HepG2 (cell line): ENCODE data around the gene MEAK7. TPM values are rescaled to one million over a fixed set of nuclear protein-coding genes. Genes with fewer than 3 reads are reported as not detected.

Experiments used
- ATM ChIP-seq: fragments of 450-650 bp; IDR thresholded peaks from 2 replicates; pipeline ENCODE4 v1.7.1; 2017; ENCODE audit warnings: mild to moderate bottlenecking, borderline replicate concordance
- BHLHE40 ChIP-seq: IDR thresholded peaks from 2 replicates; pipeline ENCODE4 v1.6.1; 2011; ENCODE audit warnings: low read length, improper control_type of control experiment
- CBFB ChIP-seq: sonication (generic); formaldehyde crosslinking; IDR thresholded peaks from 2 replicates; pipeline ENCODE4 v1.4.0; 2020; ENCODE audit warnings: missing genetic modification reagents
- CEBPB ChIP-seq: IDR thresholded peaks from 2 replicates; pipeline ENCODE4 v1.6.1; 2011; ENCODE audit warnings: low read depth, low read length, improper control_type of control experiment, borderline replicate concordance
- CHD2 ChIP-seq: IDR thresholded peaks from 2 replicates; pipeline ENCODE4 v1.6.1; 2011; ENCODE audit warnings: low read depth, low read length, improper control_type of control experiment
- IRX3 ChIP-seq: sonication (generic); formaldehyde crosslinking; IDR thresholded peaks from 2 replicates; pipeline ENCODE4 v1.8.1; 2023; ENCODE audit warnings: mild to moderate bottlenecking, low read depth, missing genetic modification reagents, borderline replicate concordance
- ISL2 ChIP-seq: sonication (generic); formaldehyde crosslinking; IDR thresholded peaks from 2 replicates; pipeline ENCODE4 v1.5.0; 2020; ENCODE audit warnings: missing genetic modification reagents
- KLF9 ChIP-seq: IDR thresholded peaks from 2 replicates; pipeline ENCODE4 v1.6.1; 2016; ENCODE audit warnings: low read depth
- MEIS2 ChIP-seq: sonication (generic); formaldehyde crosslinking; IDR thresholded peaks from 2 replicates; pipeline ENCODE4 v1.9.0; 2021; ENCODE audit warnings: mild to moderate bottlenecking, missing genetic modification reagents
- NPAS2 ChIP-seq: sonication (generic); formaldehyde crosslinking; IDR thresholded peaks from 2 replicates; pipeline ENCODE4 v1.8.0; 2022; ENCODE audit warnings: mild to moderate bottlenecking, missing genetic modification reagents, borderline replicate concordance
- RBM39 ChIP-seq: fragments of 200-400 bp; formaldehyde crosslinking; IDR thresholded peaks from one replicate; pipeline ENCODE4 v1.6.1; 2018; ENCODE audit warnings: antibody characterized with exemption, mild to moderate bottlenecking, low read depth, low read length; ENCODE audit not compliant: poor library complexity, severe bottlenecking
- SP140L ChIP-seq: sonication (generic); formaldehyde crosslinking; IDR thresholded peaks from 2 replicates; pipeline ENCODE4 v1.4.0; 2020; ENCODE audit warnings: missing genetic modification reagents, borderline replicate concordance
- SP5 ChIP-seq: IDR thresholded peaks from 2 replicates; pipeline ENCODE4 v1.6.1; 2016; ENCODE audit warnings: low read depth, borderline replicate concordance
- THYN1 ChIP-seq: sonication (generic); formaldehyde crosslinking; IDR thresholded peaks from 2 replicates; pipeline ENCODE4 v1.8.1; 2023; ENCODE audit warnings: low read depth, mild to moderate bottlenecking, moderate library complexity, missing genetic modification reagents, borderline replicate concordance
- TIGD3 ChIP-seq: sonication (generic); formaldehyde crosslinking; IDR thresholded peaks from 2 replicates; pipeline ENCODE4 v1.5.1; 2020; ENCODE audit warnings: mild to moderate bottlenecking, missing genetic modification reagents, borderline replicate concordance
- U2AF1 ChIP-seq: fragments of 200-400 bp; formaldehyde crosslinking; optimal IDR thresholded peaks from 2 replicates; pipeline ENCODE3; 2017; ENCODE audit warnings: mild to moderate bottlenecking, low read depth, low read length
- ZBTB7A ChIP-seq: sonication (generic); formaldehyde crosslinking; IDR thresholded peaks from 2 replicates; pipeline ENCODE4 v1.8.0; 2022; ENCODE audit warnings: mild to moderate bottlenecking, missing genetic modification reagents
- ZNF256 ChIP-seq: sonication (generic); formaldehyde crosslinking; conservative IDR thresholded peaks from 2 replicates; pipeline ENCODE4 v1.4.0; 2020; ENCODE audit warnings: missing genetic modification reagents
- ZNF430 ChIP-seq: sonication (generic); formaldehyde crosslinking; IDR thresholded peaks from 2 replicates; pipeline ENCODE4 v1.9.0; 2021; ENCODE audit warnings: mild to moderate bottlenecking, missing genetic modification reagents
- ZNF468 ChIP-seq: sonication (generic); formaldehyde crosslinking; IDR thresholded peaks from 2 replicates; pipeline ENCODE4 v1.8.0; 2022; ENCODE audit warnings: mild to moderate bottlenecking, moderate library complexity, missing genetic modification reagents
- ZNF546 ChIP-seq: sonication (generic); formaldehyde crosslinking; conservative IDR thresholded peaks from 2 replicates; pipeline ENCODE4 v1.8.1; 2023; ENCODE audit warnings: mild to moderate bottlenecking, missing genetic modification reagents
- ZNF580 ChIP-seq: IDR thresholded peaks from 2 replicates; pipeline ENCODE4 v1.6.1; 2016; ENCODE audit warnings: low read depth, borderline replicate concordance
- ZNF589 ChIP-seq: sonication (generic); formaldehyde crosslinking; conservative IDR thresholded peaks from 2 replicates; pipeline ENCODE4 v1.8.0; 2022; ENCODE audit warnings: mild to moderate bottlenecking, moderate library complexity, missing genetic modification reagents
- ZNF615 ChIP-seq: sonication (generic); formaldehyde crosslinking; IDR thresholded peaks from 2 replicates; pipeline ENCODE4 v1.5.0; 2020; ENCODE audit warnings: mild to moderate bottlenecking, missing genetic modification reagents, borderline replicate concordance
- ZNF678 ChIP-seq: sonication (generic); formaldehyde crosslinking; IDR thresholded peaks from 2 replicates; pipeline ENCODE4 v1.4.0; 2020; ENCODE audit warnings: mild to moderate bottlenecking, missing genetic modification reagents
- ZNF75D ChIP-seq: sonication (generic); formaldehyde crosslinking; IDR thresholded peaks from 2 replicates; pipeline ENCODE4 v1.8.1; 2023; ENCODE audit warnings: missing genetic modification reagents, mild to moderate bottlenecking, borderline replicate concordance
- ZNF768 ChIP-seq: sonication (generic); formaldehyde crosslinking; IDR thresholded peaks from 2 replicates; pipeline ENCODE4 v1.4.0; 2020; ENCODE audit warnings: missing genetic modification reagents
- ZNF773 ChIP-seq: sonication (generic); formaldehyde crosslinking; IDR thresholded peaks from 2 replicates; pipeline ENCODE4 v1.4.0; 2020; ENCODE audit warnings: missing genetic modification reagents, borderline replicate concordance
- ZNF777 ChIP-seq: sonication (generic); formaldehyde crosslinking; IDR thresholded peaks from 2 replicates; pipeline ENCODE4 v1.4.0; 2020; ENCODE audit warnings: missing genetic modification reagents
- ZNF839 ChIP-seq: sonication (generic); formaldehyde crosslinking; IDR thresholded peaks from 2 replicates; pipeline ENCODE4 v1.4.0; 2020; ENCODE audit warnings: missing genetic modification reagents, mild to moderate bottlenecking, borderline replicate concordance
- ZSCAN12 ChIP-seq: sonication (generic); formaldehyde crosslinking; IDR thresholded peaks from 2 replicates; pipeline ENCODE4 v1.9.0; 2021; ENCODE audit warnings: mild to moderate bottlenecking, missing genetic modification reagents
- polyA plus RNA-seq, 8 experiments: library from polyadenylated mRNA; depleted of rRNA in 3 of 8; stranded (reverse) in 7 of 8; unstranded in 1 of 8; fragments of >200 nt; fragmentation: Illumina TruSeq in 4 of 8; extraction: Trizol in 4 of 8; gene quantifications; 2 replicates each; pipeline versions ENCODE4 v1.2.1 to v1.2.3, GENCODE V29; 2011 to 2016; ENCODE audit warnings: low read depth in 4 of 8, missing spikeins in 1 of 8, mixed read lengths in 1 of 8; ENCODE audit not compliant: insufficient read depth in 1 of 8
- total RNA-seq, 5 experiments: library from RNA; depleted of rRNA; stranded (reverse); fragments of >200 nt; fragmentation: Illumina TruSeq; extraction: Trizol; gene quantifications; 2 replicates each; pipeline ENCODE4 v1.2.3, GENCODE V29; 2016; ENCODE audit warnings: low read depth in 1 of 5

Gene MEAK7
- total and polyA plus RNA-seq, 2 of the 13 experiments (the other 11 are each of a cell fraction or from before 2014, with no cell fraction given) = 11.8 to 14.7 TPM

GRCh38 chr16:84504420-84505248 lies at the start of gene MEAK7 (continued):
- TF ChIP-seq ZNF468 (CRISPR knock-in tag) (no peak), RBM39 (peak; percentile 75), ZNF430 (CRISPR knock-in tag) (peak; percentile 87; the same call in 1 of the 2 replicates), CEBPB (no peak), ATM (no peak), THYN1 (CRISPR knock-in tag) (no peak), MEIS2 (CRISPR knock-in tag) (peak; percentile 38; the same call in 1 of the 2 replicates), ZNF615 (CRISPR knock-in tag) (no peak), ZNF777 (CRISPR knock-in tag) (peak; percentile 60; the same call in 1 of the 2 replicates), SP5 (CRISPR knock-in tag) (0 out of 2 replicates have a peak, but pooled peaks have one; percentile 54), IRX3 (CRISPR knock-in tag) (peak; percentile 82; the same call in 1 of the 2 replicates), SP140L (CRISPR knock-in tag) (0 out of 2 replicates have a peak, but pooled peaks have one; percentile 24), TIGD3 (CRISPR knock-in tag) (0 out of 2 replicates have a peak, but pooled peaks have one; percentile 71), ZNF546 (CRISPR knock-in tag) (peak; percentile 67), ZNF75D (no peak), CBFB (CRISPR knock-in tag) (no peak), ZNF839 (peak; percentile 79; the same call in 1 of the 2 replicates), CHD2 (peak; percentile 61; the same call in 1 of the 2 replicates), ZSCAN12 (0 out of 2 replicates have a peak, but pooled peaks have one; percentile 26), ZNF580 (CRISPR knock-in tag) (no peak), ZNF589 (CRISPR knock-in tag) (no peak), U2AF1 (no peak), ISL2 (CRISPR knock-in tag) (peak; percentile 77), ZNF256 (CRISPR knock-in tag) (no peak), ZNF768 (CRISPR knock-in tag) (peak; percentile 63; the same call in 1 of the 2 replicates), NPAS2 (no peak), ZBTB7A (CRISPR knock-in tag) (no peak; the same call in 1 of the 2 replicates), KLF9 (CRISPR knock-in tag) (peak; percentile 85; the same call in 1 of the 2 replicates), BHLHE40 (no peak), ZNF678 (CRISPR knock-in tag) (no peak; the same call in 1 of the 2 replicates), ZNF773 (CRISPR knock-in tag) (0 out of 2 replicates have a peak, but pooled peaks have one; percentile 14)
